ENCODE results near the gene FARP1.

Gene FARP1

DNA sequence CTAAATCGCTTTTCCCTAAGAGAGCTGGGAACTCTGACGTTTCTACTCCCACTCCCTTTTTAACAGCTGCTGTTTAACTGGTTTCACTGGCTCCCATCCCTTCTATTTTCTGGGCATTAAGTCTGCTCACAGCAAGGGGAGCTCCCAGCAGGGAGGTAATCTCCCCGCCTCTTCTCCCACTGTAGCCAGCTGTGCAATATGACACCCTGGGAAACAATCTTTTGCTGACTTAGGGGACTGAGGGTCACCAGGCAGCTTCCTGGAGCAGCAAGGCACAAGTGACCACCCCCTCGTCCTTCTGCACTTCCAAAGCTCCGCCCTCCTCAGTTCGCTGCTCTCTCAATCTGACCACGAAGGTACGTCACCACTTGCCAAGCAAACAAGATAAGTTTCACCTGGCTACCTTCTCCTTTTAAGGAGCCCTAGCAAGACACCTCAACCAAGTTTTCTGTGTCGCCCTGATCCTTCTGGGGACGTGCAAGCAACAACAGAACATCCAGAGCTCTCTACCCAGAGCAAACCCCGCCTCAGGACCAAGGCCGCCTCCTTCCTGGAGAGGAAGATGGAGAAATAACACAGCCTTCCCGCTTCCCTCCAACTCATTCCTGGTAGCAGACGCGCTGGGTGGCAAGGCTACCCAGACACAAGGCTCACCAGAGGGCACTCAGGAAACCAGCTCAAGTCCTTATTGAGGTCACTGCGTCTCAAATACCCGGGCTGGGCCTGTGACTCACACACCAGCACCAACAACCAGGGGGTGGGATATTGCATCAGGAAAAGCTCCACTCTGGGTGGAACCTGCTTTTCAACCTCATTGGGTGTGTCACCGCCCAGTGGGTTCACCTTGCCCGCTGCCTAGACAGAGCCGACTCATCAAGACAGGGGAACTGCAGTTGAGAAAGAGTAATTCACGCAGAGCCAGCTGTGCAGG lies 341.7 kb downstream of the FARP1 start:
- TF ChIP-seq, protein P1, sequence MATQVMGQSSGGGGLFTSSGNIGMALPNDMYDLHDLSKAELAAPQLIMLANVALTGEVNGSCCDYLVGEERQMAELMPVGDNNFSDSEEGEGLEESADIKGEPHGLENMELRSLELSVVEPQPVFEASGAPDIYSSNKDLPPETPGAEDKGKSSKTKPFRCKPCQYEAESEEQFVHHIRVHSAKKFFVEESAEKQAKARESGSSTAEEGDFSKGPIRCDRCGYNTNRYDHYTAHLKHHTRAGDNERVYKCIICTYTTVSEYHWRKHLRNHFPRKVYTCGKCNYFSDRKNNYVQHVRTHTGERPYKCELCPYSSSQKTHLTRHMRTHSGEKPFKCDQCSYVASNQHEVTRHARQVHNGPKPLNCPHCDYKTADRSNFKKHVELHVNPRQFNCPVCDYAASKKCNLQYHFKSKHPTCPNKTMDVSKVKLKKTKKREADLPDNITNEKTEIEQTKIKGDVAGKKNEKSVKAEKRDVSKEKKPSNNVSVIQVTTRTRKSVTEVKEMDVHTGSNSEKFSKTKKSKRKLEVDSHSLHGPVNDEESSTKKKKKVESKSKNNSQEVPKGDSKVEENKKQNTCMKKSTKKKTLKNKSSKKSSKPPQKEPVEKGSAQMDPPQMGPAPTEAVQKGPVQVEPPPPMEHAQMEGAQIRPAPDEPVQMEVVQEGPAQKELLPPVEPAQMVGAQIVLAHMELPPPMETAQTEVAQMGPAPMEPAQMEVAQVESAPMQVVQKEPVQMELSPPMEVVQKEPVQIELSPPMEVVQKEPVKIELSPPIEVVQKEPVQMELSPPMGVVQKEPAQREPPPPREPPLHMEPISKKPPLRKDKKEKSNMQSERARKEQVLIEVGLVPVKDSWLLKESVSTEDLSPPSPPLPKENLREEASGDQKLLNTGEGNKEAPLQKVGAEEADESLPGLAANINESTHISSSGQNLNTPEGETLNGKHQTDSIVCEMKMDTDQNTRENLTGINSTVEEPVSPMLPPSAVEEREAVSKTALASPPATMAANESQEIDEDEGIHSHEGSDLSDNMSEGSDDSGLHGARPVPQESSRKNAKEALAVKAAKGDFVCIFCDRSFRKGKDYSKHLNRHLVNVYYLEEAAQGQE (IDR thresholded peaks at IDR 0.05; ENCODE audit: insufficient read depth in 1 of 2, low read depth in 2 of 2, low read length in 2 of 2): no peak
- TF ChIP-seq FOXP2 (optimal IDR thresholded peaks at IDR 0.05; ENCODE audit: borderline replicate concordance, extremely low read depth, extremely low read length, insufficient read depth) (no peak), SIN3A (IDR thresholded peaks at IDR 0.05; ENCODE audit: borderline replicate concordance, insufficient read depth, low read length) (no peak), POLR2AphosphoS5 (IDR thresholded peaks at IDR 0.05; ENCODE audit: low read depth, low read length) (no peak), TAF1 (IDR thresholded peaks at IDR 0.05; ENCODE audit: borderline replicate concordance, insufficient read depth, low read length) (no peak)

DNA sequence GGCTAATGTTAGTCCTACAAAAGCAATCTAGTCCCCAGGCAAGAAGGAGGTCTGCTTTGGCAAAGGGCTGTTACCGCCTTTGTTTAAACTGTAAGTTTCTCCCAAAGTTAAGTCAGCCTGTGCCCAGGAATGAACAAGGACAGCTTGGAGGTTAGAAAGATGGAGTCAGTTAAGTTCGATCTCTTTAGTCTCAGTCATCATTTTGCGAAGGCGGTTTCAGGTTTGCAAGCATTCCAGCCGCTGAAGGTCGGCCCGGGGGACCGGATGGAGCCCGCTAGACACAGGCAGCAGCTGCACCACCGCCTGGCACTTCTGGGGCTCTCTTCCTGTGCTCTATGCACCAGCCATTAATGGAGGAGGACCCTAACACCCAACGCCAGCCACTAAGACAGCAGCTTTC lies 342.7 kb downstream of the FARP1 start:
- TF ChIP-seq POLR2AphosphoS5 (IDR thresholded peaks at IDR 0.05; ENCODE audit: low read depth, low read length) (no peak), FOXP2 (optimal IDR thresholded peaks at IDR 0.05; ENCODE audit: borderline replicate concordance, extremely low read depth, extremely low read length, insufficient read depth) (no peak)

DNA sequence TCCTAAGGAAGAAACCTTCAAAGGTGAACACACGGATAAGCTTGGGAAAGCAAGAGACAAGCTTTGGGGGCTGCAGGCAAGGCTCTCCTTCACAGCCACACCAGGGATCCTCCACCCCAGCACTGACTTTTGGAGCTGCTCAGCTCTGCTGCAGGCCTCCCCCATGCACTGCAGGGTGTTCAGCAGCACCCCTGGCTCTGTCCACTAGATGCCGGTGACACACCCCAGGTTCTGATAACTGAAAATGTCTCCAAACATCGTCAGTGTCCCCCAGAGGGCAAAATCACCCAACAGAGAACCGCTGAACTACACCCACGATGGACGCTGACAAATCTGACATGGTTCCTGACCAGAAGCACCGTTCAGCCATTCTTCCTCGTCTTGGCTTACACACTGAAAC lies 343.5 kb downstream of the FARP1 start:
- TF ChIP-seq SIN3A (IDR thresholded peaks at IDR 0.05; ENCODE audit: borderline replicate concordance, insufficient read depth, low read length) (no peak), TAF1 (IDR thresholded peaks at IDR 0.05; ENCODE audit: borderline replicate concordance, insufficient read depth, low read length) (no peak), FOXP2 (optimal IDR thresholded peaks at IDR 0.05; ENCODE audit: borderline replicate concordance, extremely low read depth, extremely low read length, insufficient read depth) (no peak), POLR2AphosphoS5 (IDR thresholded peaks at IDR 0.05; ENCODE audit: low read depth, low read length) (no peak)
- TF ChIP-seq, protein P1 (IDR thresholded peaks at IDR 0.05; ENCODE audit: insufficient read depth in 1 of 2, low read depth in 2 of 2, low read length in 2 of 2): no peak

DNA sequence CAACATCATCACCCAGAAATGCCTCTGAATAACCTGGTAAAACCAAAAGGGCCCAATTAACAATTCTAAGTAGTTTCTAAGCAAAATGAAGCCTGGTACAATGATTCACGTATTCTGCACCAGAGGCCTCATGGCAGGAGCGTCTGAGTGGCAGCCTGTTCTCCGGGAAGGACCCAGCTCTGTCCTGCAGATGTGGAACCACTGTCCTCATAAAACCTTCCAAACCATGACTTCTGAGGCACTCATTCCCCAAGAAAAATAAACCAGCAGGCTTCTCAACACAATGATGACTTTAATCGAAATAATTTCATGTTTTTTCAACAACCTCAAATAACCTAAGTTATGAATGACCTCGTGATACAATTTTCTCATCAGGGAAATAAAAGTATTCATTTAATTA lies 344.1 kb downstream of the FARP1 start:
- TF ChIP-seq, protein P1 (IDR thresholded peaks at IDR 0.05; ENCODE audit: insufficient read depth in 1 of 2, low read depth in 2 of 2, low read length in 2 of 2): no peak
- TF ChIP-seq SIN3A (IDR thresholded peaks at IDR 0.05; ENCODE audit: borderline replicate concordance, insufficient read depth, low read length): no peak

DNA sequence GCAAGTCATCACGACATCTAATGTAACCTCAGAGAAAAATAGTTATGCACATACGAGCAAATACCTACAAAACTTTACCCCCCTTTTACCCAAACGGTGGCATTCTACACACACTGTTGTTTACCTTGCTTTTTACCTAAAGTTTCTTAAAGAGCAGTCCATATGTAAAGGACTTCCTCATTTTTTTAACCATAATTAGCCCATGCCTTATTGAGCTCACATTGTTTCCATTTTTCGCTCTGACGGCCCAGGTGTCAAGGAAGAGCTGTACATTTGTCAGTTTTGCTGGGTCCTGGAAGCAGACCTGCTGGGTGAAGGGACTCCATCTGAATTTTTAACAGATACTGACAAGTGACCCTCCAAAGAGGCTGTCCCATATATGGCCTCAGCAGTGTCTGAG lies 344.6 kb downstream of the FARP1 start:
- TF ChIP-seq, protein P1 (IDR thresholded peaks at IDR 0.05; ENCODE audit: insufficient read depth in 1 of 2, low read depth in 2 of 2, low read length in 2 of 2): no peak
- TF ChIP-seq FOXP2 (optimal IDR thresholded peaks at IDR 0.05; ENCODE audit: borderline replicate concordance, extremely low read depth, extremely low read length, insufficient read depth) (no peak), POLR2AphosphoS5 (IDR thresholded peaks at IDR 0.05; ENCODE audit: low read depth, low read length) (no peak), SIN3A (IDR thresholded peaks at IDR 0.05; ENCODE audit: borderline replicate concordance, insufficient read depth, low read length) (no peak), TAF1 (IDR thresholded peaks at IDR 0.05; ENCODE audit: borderline replicate concordance, insufficient read depth, low read length) (no peak)

All from PFSK-1 (cell line).